NCI-H2107 treated with DMSO at 0.1 percent for 48 hours (cell line): ENCODE results near the gene GCNT1.
"Not testable (repeated sequence)": the region's sequence is repeated elsewhere in the genome, so short reads cannot be mapped to it uniquely, and the experiment has no call there.

ENCODE experiments used
- DNase-seq: peaks from one replicate; lab custom pipeline; 2025; ENCODE audit not compliant: unreplicated experiment; lab: John Stamatoyannopoulos, UW

The GCNT1 gene

GRCh38 chr9:76458903-76459693 lies at the start of gene GCNT1:
Gene GCNT1 (plus strand): TSS chr9:76459182. CDS start chr9:76502382, 43,200 bp downstream.
- peak; percentile 31 for DNase-seq

GRCh38 chr9:76412638-76413037 lies 46.3 kb upstream of the GCNT1 start:
- DNase-seq: no peak

DNA sequence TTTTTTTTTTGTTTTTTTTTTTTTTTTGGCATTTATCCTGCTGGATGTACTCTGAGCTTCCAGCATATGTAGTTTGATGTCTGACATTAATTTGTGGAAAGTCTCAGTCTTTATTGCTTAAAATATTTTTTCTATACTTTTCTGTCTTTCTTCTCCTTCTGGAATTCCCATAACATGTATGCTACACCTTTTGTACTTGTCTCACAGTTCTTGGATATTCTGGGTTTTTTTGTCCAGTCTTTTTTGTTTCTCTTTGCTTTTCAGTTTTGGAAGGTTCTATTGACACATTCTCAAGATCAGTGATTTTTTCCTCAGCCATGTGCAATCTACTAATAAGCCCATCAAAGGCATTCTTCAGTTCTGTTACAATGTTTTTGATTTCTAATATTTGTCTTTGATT lies 45.3 kb upstream of the GCNT1 start:
- no peak for DNase-seq

GRCh38 chr9:76414661-76415060 lies 44.3 kb upstream of the GCNT1 start:
- no peak for DNase-seq

GRCh38 chr9:76415154-76415553 lies 43.8 kb upstream of the GCNT1 start:
- DNase-seq: no peak

DNA sequence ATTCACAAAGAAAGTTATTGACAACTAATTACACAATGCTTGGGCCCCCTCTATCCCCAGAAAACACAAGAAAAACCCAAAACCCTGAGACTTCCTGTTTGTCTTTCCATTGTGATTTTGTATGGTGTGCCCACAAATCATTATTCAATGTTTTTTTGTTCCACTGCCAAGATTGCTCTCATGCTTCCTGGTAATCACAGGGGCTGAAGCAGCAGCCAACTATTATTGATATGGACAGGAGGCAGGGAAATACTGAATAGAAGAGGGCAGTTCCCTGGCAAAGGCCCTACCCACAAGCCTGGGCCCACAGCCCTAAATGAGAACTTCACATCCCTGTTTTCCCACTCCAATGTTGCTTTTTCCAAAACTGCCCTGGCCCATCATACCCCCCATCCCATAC lies 43.3 kb upstream of the GCNT1 start:
- no peak for DNase-seq

GRCh38 chr9:76417394-76417793 lies 41.6 kb upstream of the GCNT1 start:
- DNase-seq: no peak

GRCh38 chr9:76419782-76420380 lies 39.1 kb upstream of the GCNT1 start:
- DNase-seq: no peak

DNA sequence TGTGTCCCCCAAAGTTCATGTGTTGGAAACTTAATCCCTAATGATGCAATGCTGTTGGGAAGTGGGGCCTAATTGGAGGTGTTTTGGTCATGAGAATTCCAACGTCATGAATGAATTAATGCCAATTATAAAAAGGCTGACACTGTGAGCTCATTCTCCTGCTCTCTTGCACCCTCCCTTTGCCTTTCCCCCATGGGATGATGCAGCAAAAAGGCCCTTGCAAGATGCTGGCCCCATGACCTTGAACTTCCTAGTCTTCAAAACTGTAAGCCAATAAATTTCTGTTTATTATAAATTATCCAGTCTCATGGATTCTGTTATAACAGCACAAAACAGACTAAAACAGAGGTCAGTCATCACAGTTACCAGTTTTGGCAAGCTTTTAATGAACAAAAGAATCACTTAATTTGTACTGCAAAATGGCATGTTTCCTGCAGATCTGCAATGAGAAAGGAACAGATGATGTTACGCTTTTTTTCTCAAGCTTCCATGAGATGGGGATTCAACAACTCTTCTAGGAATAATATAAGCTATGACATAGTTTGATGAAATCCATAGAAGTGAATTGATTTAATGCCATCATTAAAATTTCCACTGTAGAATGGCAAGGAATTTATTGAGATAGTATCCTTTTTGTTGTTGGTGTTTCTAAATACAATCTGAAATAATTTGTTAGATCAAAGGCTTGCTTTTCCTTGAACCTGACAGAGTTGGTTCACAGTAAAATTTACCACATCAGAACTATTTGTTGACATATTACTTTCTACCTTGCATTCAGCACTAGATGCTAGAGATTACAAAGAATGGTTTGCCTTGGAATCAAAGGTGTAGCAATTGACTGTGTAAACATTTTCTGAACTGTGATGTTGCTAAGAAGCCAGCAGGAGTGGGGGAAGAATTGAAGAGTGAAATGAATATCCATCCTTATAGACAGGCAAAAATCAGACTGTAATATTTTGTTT lies 35.5 kb upstream of the GCNT1 start:
- DNase-seq: no peak

GRCh38 chr9:76424491-76424890 lies 34.5 kb upstream of the GCNT1 start:
- DNase-seq: no peak

- no peak for DNase-seq
Observed at GRCh38 chr9:76425677-76426453, 33.1 kb upstream of the GCNT1 start.

- DNase-seq: no peak
Observed at GRCh38 chr9:76426807-76427419, 32.1 kb upstream of the GCNT1 start.

GRCh38 chr9:76431601-76432000 lies 27.4 kb upstream of the GCNT1 start:
- no peak for DNase-seq

DNA sequence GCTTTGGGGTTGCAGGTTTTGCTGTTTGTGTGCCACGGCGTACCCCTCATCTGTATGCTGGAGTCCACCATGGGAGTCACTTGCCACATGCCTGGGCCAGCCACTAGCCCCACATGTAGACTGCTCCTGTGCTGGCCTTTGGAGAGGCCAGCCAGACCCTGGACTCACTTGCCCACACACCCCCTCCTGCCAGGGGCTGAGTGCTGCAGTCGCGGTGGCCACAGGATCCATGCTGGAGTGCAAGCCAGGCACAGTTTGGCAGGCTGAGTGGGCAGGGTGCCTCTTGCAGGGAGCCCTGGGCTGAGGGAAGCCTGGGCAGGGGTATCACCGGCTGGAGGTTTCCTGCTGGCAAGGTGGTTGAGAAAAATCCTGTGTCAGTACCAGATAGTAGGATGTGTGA lies 25.6 kb upstream of the GCNT1 start:
- DNase-seq: no peak

- DNase-seq: no peak
Observed at GRCh38 chr9:76433836-76434235, 25.1 kb upstream of the GCNT1 start.

DNA sequence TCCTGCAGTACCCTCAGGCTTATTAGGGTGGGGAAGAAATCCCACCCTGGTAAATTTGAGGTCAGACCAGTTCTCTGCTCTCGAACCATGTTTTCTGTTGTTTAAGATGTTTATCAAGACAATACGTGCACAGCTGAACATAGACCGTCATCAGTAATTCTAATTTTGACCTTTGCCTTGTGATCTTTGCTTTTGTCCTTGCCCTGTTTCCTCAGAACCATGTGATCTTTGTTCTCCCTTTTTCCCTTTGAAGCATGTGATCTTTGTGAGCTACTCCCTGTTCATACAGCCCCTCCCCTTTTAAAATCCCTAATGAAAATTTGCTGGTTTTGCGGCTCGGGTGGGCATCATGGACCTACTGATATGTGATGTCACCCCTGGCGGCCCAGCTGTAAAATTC lies 24.1 kb upstream of the GCNT1 start:
- not testable (repeated sequence) for DNase-seq

GRCh38 chr9:76437017-76437699 lies 21.8 kb upstream of the GCNT1 start:
- DNase-seq: not testable (repeated sequence)

- no peak for DNase-seq
Observed at GRCh38 chr9:76438841-76439588, 20.0 kb upstream of the GCNT1 start.
